SU-DHL-6 (cell line): ENCODE measurements around the gene SYNDIG1.

Source experiments
- EZH2phosphoT487 ChIP-seq: fragments of 200-600 bp; sonication (generic), shearing (Covaris generic); conservative IDR thresholded peaks from 2 replicates; pipeline ENCODE4 v1.6.1; 2018; ENCODE audit warnings: mild to moderate bottlenecking, antibody characterized with exemption, low read length, moderate library complexity, mixed read lengths
- TF ChIP-seq, protein P1 (sequence below): fragments of 200-600 bp; sonication (generic); IDR thresholded peaks from one replicate; pipeline ENCODE4 v1.5.1; 2017; ENCODE audit warnings: antibody characterized with exemption, mild to moderate bottlenecking, low read length, moderate library complexity; ENCODE audit not compliant: insufficient read depth, poor library complexity, severe bottlenecking

DNA sequence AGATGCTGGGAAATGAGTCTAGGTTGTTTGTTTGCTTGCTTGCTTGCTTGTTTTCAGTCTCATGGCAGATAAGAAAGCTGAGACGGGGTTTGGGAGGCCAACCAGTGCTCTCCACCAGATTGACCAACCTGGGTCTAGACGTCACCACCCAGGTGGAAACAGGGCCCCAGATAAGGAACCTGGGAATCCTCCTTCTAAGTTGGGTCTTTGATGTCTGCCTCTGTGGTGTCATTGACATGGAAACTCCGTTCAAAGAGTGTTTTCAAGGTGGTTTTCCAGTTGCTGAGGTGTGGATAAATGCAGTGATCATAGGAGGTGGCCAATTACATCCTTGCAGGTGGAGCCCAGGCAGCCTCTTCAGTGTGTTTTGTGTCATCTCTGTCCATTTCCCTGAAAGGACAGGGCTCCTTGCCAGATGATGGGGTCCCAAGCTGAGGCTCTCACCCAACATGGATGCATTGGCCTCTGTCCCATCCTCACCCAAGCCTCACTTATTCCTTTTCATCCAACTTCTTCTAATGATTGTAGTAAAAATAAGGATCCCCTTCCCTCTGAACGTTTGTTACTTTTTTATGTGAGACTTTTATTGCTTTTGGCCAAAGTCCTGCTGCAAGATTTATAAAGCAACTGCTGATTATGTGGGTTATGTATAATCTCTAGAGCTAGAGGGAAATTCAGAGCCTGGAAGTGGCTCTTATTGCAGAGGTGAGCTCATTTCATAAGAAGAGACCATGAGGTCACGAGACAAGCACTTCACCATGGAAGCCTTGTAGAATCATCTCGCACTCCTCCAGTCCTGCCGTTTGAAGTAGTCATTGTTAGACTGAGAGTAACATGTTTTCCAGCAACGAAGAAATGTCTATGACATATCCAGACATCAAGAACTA lies 32.0 kb upstream of the SYNDIG1 start:
- TF ChIP-seq, protein P1, sequence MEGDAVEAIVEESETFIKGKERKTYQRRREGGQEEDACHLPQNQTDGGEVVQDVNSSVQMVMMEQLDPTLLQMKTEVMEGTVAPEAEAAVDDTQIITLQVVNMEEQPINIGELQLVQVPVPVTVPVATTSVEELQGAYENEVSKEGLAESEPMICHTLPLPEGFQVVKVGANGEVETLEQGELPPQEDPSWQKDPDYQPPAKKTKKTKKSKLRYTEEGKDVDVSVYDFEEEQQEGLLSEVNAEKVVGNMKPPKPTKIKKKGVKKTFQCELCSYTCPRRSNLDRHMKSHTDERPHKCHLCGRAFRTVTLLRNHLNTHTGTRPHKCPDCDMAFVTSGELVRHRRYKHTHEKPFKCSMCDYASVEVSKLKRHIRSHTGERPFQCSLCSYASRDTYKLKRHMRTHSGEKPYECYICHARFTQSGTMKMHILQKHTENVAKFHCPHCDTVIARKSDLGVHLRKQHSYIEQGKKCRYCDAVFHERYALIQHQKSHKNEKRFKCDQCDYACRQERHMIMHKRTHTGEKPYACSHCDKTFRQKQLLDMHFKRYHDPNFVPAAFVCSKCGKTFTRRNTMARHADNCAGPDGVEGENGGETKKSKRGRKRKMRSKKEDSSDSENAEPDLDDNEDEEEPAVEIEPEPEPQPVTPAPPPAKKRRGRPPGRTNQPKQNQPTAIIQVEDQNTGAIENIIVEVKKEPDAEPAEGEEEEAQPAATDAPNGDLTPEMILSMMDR: no peak
- TF ChIP-seq EZH2phosphoT487: no peak
